ENCODE data around the gene TNFRSF25. TPM values are rescaled to one million over a fixed set of nuclear protein-coding genes. Genes with fewer than 3 reads are reported as not detected.

TNFRSF25 gene
- polyA plus RNA-seq, 1 donor, result 55.2 TPM

- WGBS (ENCODE audit: insufficient coverage, low lambda C conversion rate), result 60% methylated on average over 1 of the region's 10 CpGs
- H3K9me3 ChIP-seq (ENCODE audit: control insufficient read depth, low read depth, low read length), result no peaks in the 10 kb centered on the region
- H3K4me1 ChIP-seq (ENCODE audit: control insufficient read depth, insufficient read depth, low read length), result peaks cover 4% of the 10 kb centered on the region
- DNase-seq, result no peak
- H3K36me3 ChIP-seq (ENCODE audit: control insufficient read depth, insufficient read depth, low read length), result no peaks in the 10 kb centered on the region
- H3K27me3 ChIP-seq (ENCODE audit: control insufficient read depth, insufficient read depth, low read length), result no peaks in the 10 kb centered on the region
- no peak overlapping the region for H3K27ac ChIP-seq (ENCODE audit: low read length)
- no peak overlapping the region for H3K4me3 ChIP-seq (ENCODE audit: low read length)
These were observed 43.9 kb upstream of the TNFRSF25 start for GRCh38 chr1:6509919-6510291.

DNA sequence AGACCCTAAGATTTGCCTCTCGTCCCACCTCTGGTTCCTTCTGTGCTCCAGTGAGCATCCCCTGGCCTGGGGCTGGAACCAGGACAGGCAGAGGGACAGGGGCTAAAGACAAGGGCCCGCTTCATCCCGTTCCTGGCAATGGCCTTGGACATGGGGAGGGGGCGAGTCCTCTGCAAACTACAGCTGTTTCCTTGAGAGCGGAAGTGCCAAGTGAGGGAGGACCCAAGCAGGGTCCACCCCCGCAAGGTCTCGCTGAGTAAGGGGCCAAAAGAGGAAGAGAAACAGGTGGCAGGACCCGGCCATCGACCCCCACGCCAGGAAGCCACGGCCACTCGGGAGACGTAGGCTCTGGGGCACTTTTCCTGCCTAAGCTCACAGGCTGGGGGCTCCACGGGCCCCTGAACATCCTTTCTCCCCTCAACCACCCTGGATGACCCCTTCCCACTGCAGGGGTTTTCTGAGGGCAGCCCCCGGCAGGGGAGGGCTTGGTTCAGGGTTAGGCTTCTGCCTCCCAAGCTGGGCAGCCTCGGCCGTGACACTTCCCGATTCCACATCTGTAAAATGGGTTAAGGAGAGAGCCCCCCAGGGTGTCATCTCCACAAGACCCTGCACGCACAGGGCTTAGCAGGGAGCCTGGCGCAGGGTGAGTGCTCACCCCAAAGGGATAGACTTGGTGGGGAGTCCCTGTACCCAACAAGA, 43.4 kb upstream of the TNFRSF25 start:
- no peaks in the 10 kb centered on the region for H3K36me3 ChIP-seq (ENCODE audit: control insufficient read depth, insufficient read depth, low read length)
- no peak overlapping the region for H3K27ac ChIP-seq (ENCODE audit: low read length)
- H3K27me3 ChIP-seq (ENCODE audit: control insufficient read depth, insufficient read depth, low read length), result no peaks in the 10 kb centered on the region
- H3K9me3 ChIP-seq (ENCODE audit: control insufficient read depth, low read depth, low read length), result no peaks in the 10 kb centered on the region
- H3K4me3 ChIP-seq (ENCODE audit: low read length), result no peak overlapping the region
- no peak for DNase-seq
- no CpG with 5 or more reads among the region's 20 CpGs for WGBS (ENCODE audit: insufficient coverage, low lambda C conversion rate)
- peaks cover 4% of the 10 kb centered on the region for H3K4me1 ChIP-seq (ENCODE audit: control insufficient read depth, insufficient read depth, low read length)

GRCh38 chr1:6508816-6509189, 42.8 kb upstream of the TNFRSF25 start:
- H3K4me3 ChIP-seq (ENCODE audit: low read length), result no peak overlapping the region
- H3K27ac ChIP-seq (ENCODE audit: low read length), result no peak overlapping the region
- no CpG with 5 or more reads among the region's 11 CpGs for WGBS (ENCODE audit: insufficient coverage, low lambda C conversion rate)
- H3K36me3 ChIP-seq (ENCODE audit: control insufficient read depth, insufficient read depth, low read length), result no peaks in the 10 kb centered on the region
- no peak for DNase-seq
- no peaks in the 10 kb centered on the region for H3K9me3 ChIP-seq (ENCODE audit: control insufficient read depth, low read depth, low read length)
- no peaks in the 10 kb centered on the region for H3K27me3 ChIP-seq (ENCODE audit: control insufficient read depth, insufficient read depth, low read length)
- H3K4me1 ChIP-seq (ENCODE audit: control insufficient read depth, insufficient read depth, low read length), result peaks cover 4% of the 10 kb centered on the region

GRCh38 chr1:6508154-6508815, 42.3 kb upstream of the TNFRSF25 start:
- no peaks in the 10 kb centered on the region for H3K9me3 ChIP-seq (ENCODE audit: control insufficient read depth, low read depth, low read length)
- WGBS (ENCODE audit: insufficient coverage, low lambda C conversion rate), result 100% methylated on average over 2 of the region's 18 CpGs
- no peak for DNase-seq

DNA sequence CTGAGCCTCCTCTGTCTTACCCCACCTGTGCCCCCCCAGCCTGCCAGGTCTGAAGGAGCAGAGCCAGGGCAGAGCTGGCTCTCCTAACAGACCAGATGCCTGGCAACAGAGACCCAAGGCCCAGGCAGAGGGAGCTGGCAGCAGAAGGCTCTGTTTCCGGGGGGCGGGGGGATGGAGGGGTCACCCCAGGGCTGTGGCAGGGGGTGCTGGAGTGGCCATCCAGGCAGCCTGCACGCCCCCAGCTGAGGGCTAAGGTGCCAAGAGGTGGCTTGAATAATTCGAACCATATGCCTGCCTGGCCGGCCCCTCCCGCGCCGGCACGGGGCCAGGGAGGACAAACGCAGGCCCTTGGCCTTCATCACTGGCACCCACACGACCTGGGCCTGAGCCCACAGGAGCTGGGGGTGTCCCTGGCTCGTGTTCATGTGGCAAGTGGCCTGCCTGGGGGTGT, 41.5 kb upstream of the TNFRSF25 start:
- no peak overlapping the region for H3K4me3 ChIP-seq (ENCODE audit: low read length)
- H3K9me3 ChIP-seq (ENCODE audit: control insufficient read depth, low read depth, low read length), result no peaks in the 10 kb centered on the region
- WGBS (ENCODE audit: insufficient coverage, low lambda C conversion rate), result no CpG with 5 or more reads among the region's 12 CpGs
- no peaks in the 10 kb centered on the region for H3K27me3 ChIP-seq (ENCODE audit: control insufficient read depth, insufficient read depth, low read length)
- peaks cover 4% of the 10 kb centered on the region for H3K4me1 ChIP-seq (ENCODE audit: control insufficient read depth, insufficient read depth, low read length)
- no peak overlapping the region for H3K27ac ChIP-seq (ENCODE audit: low read length)
- no peak for DNase-seq
- no peaks in the 10 kb centered on the region for H3K36me3 ChIP-seq (ENCODE audit: control insufficient read depth, insufficient read depth, low read length)

More at GRCh38 chr1:6508154-6508815, 42.3 kb upstream of the TNFRSF25 start:
- no peak overlapping the region for H3K27ac ChIP-seq (ENCODE audit: low read length)
- no peaks in the 10 kb centered on the region for H3K27me3 ChIP-seq (ENCODE audit: control insufficient read depth, insufficient read depth, low read length)
- peaks cover 4% of the 10 kb centered on the region for H3K4me1 ChIP-seq (ENCODE audit: control insufficient read depth, insufficient read depth, low read length)
- no peak overlapping the region for H3K4me3 ChIP-seq (ENCODE audit: low read length)
- no peaks in the 10 kb centered on the region for H3K36me3 ChIP-seq (ENCODE audit: control insufficient read depth, insufficient read depth, low read length)

GRCh38 chr1:6507037-6507428, 41.1 kb upstream of the TNFRSF25 start:
- DNase-seq, result no peak
- Histone ChIP-seq H3K36me3 (ENCODE audit: control insufficient read depth, insufficient read depth, low read length) (no peaks in the 10 kb centered on the region), H3K27ac (ENCODE audit: low read length) (no peak overlapping the region), H3K27me3 (ENCODE audit: control insufficient read depth, insufficient read depth, low read length) (no peaks in the 10 kb centered on the region), H3K4me1 (ENCODE audit: control insufficient read depth, insufficient read depth, low read length) (peaks cover 3% of the 10 kb centered on the region), H3K9me3 (ENCODE audit: control insufficient read depth, low read depth, low read length) (no peaks in the 10 kb centered on the region), H3K4me3 (ENCODE audit: low read length) (no peak overlapping the region)
- WGBS (ENCODE audit: insufficient coverage, low lambda C conversion rate), result no CpG with 5 or more reads among the region's 7 CpGs

GRCh38 chr1:6506210-6507036, 40.5 kb upstream of the TNFRSF25 start:
- Histone ChIP-seq H3K27ac (ENCODE audit: low read length) (no peak overlapping the region), H3K27me3 (ENCODE audit: control insufficient read depth, insufficient read depth, low read length) (no peaks in the 10 kb centered on the region), H3K4me3 (ENCODE audit: low read length) (no peak overlapping the region), H3K36me3 (ENCODE audit: control insufficient read depth, insufficient read depth, low read length) (no peaks in the 10 kb centered on the region), H3K9me3 (ENCODE audit: control insufficient read depth, low read depth, low read length) (no peaks in the 10 kb centered on the region), H3K4me1 (ENCODE audit: control insufficient read depth, insufficient read depth, low read length) (no peaks in the 10 kb centered on the region)
- WGBS (ENCODE audit: insufficient coverage, low lambda C conversion rate), result no CpG with 5 or more reads among the region's 31 CpGs
- DNase-seq, result no peak

DNA sequence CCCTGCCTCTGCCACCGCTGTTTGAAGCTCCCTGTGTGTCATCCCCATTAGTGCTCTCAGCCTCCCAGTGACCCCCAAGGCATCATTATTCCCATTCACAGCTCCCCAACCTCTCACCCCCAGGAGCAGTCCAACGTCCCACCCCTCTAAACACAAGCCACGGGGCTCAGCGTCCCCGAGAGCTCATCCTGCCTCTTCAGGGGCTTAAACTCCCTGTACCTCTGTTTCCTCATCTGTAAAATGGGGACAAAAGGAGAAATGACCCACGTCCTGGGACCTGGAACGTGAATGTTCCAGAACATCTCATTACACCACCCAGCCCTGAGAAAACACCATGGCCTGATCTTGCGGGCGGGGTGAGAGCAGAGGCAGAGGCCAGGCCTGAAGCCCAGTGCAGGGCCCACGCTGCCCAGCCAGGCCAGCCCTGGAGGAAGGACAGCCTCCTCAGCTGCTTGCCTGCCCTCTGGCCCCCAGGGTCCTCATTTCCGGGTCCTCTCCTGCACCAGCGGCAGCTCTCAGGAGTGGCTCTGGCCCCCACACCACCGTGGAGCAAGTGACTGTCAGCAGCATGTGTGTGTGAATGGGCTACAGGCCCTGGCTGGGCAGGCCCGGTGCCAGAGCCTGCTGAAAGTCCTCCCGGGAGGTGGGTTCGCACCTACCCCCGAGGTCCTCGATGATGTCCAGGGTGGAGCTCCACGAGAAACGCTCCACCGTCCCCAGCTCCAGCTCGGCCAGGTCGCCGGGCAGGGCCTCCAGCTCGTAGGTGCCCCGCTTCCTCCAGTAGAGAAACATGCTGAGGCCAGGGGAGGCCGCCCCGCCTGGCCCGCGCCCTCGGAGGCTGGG, 39.6 kb upstream of the TNFRSF25 start:
- Histone ChIP-seq H3K36me3 (ENCODE audit: control insufficient read depth, insufficient read depth, low read length) (no peaks in the 10 kb centered on the region), H3K4me3 (ENCODE audit: low read length) (no peak overlapping the region), H3K9me3 (ENCODE audit: control insufficient read depth, low read depth, low read length) (no peaks in the 10 kb centered on the region), H3K27me3 (ENCODE audit: control insufficient read depth, insufficient read depth, low read length) (peaks cover 5% of the 10 kb centered on the region), H3K4me1 (ENCODE audit: control insufficient read depth, insufficient read depth, low read length) (no peaks in the 10 kb centered on the region), H3K27ac (ENCODE audit: low read length) (no peak overlapping the region)
- no peak for DNase-seq
- no CpG with 5 or more reads among the region's 31 CpGs for WGBS (ENCODE audit: insufficient coverage, low lambda C conversion rate)

DNA sequence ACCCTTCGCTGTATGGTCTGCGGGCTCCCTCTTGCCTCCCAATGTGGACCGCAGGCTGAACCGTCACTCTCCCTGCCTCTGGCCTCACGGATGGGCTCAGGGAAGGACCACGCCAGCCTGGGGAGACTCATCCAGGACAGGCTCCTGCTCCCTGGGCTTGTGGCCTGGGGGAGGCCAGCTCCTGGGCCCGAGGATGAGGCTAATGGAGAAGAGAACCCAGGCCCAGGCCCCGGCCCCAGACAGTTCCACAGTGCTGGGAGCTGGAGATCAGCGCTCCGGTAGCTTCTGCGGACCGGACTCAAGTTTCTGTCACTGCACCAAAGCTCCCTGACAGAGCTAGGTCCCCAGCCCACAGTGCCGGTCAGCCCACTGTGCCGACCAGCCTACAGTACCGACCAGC, 38.9 kb upstream of the TNFRSF25 start:
- H3K27ac ChIP-seq (ENCODE audit: low read length), result no peak overlapping the region
- peaks cover 5% of the 10 kb centered on the region for H3K27me3 ChIP-seq (ENCODE audit: control insufficient read depth, insufficient read depth, low read length)
- no peaks in the 10 kb centered on the region for H3K36me3 ChIP-seq (ENCODE audit: control insufficient read depth, insufficient read depth, low read length)
- no CpG with 5 or more reads among the region's 15 CpGs for WGBS (ENCODE audit: insufficient coverage, low lambda C conversion rate)
- no peak overlapping the region for H3K4me3 ChIP-seq (ENCODE audit: low read length)
- no peaks in the 10 kb centered on the region for H3K9me3 ChIP-seq (ENCODE audit: control insufficient read depth, low read depth, low read length)
- H3K4me1 ChIP-seq (ENCODE audit: control insufficient read depth, insufficient read depth, low read length), result no peaks in the 10 kb centered on the region
- no peak for DNase-seq

All from large intestine (tissue), 3 donors.